Measurements from ENCODE around the gene FGF3. TPM values are rescaled to one million over a fixed set of nuclear protein-coding genes. Genes with fewer than 3 reads are reported as not detected.

Gene FGF3
- polyA plus RNA-seq, 1 donor from 2014 or later = 3.7 TPM

DNA sequence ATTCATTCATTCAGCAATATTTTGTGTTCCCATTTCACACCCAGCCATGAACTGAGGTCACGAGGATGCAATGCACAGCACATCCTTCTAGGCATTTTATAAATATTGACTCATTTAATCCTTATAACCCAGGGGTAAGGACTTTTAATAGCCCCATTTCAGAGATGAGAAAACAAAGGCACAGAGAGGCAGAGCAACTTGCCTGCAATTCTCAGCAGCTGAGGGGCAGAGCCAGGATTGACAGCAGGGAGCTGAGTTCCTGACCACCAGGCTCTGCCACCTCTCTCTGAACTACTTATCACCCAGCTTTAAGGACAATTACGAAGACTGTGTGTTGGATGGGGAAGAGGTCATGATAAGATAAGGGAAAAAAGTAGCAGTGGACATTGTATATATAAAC is 12.8 kb upstream of the FGF3 start:
- Histone ChIP-seq H4K20me1 (ENCODE audit: insufficient read depth) (no peaks in the 10 kb centered on the region), H3K9me3 (ENCODE audit: low read length) (no peaks in the 10 kb centered on the region), H3K4me3 (ENCODE audit: low read length) (no peak overlapping the region), H3K9me2 (ENCODE audit: insufficient read depth, low read length) (no peaks in the 10 kb centered on the region), H3K27me3 (ENCODE audit: insufficient read depth, low read depth, low read length) (no peaks in the 10 kb centered on the region), H2AFZ (ENCODE audit: low read depth, low read length) (no peak overlapping the region), H3K79me2 (replicated peaks; ENCODE audit: insufficient read depth, low read length) (no peaks in the 10 kb centered on the region), H3K9ac (ENCODE audit: low read length) (no peak overlapping the region), H3K4me2 (ENCODE audit: low read length) (no peak overlapping the region), H3F3A (ENCODE audit: insufficient read depth, low read length, poor library complexity, severe bottlenecking) (no peaks in the 10 kb centered on the region), H3K36me3 (ENCODE audit: insufficient read depth, low read length) (no peaks in the 10 kb centered on the region), H3K27ac (ENCODE audit: low read length) (no peak overlapping the region)
- TF ChIP-seq MXI1 (conservative IDR thresholded peaks at IDR 0.05; ENCODE audit: poor library complexity, severe bottlenecking) (no peak), TAF1 (IDR thresholded peaks at IDR 0.05; ENCODE audit: low read depth) (no peak)

DNA sequence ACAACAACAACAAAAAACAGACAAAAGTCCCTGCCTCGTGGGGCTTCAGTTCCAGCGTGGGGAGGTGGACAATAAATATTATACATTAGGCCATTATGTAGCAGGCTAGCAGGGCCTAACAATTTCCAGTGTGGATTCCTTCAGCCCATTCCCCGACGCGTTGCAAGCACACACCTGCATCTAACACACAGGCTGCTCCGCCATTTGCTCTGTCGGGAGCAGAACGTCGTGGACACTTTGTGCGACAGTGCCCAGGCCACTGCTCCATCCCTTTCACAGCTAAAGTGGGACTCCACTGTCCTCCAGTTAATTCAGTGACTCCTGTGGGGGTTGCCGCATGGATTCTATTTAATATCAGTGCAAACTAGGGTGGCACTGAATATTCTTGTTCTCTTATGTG is 10.9 kb upstream of the FGF3 start:
- H3K9me2 ChIP-seq (ENCODE audit: insufficient read depth, low read length) = no peaks in the 10 kb centered on the region
- no peak overlapping the region for H2AFZ ChIP-seq (ENCODE audit: low read depth, low read length)
- H3K36me3 ChIP-seq (ENCODE audit: insufficient read depth, low read length) = no peaks in the 10 kb centered on the region
- H3F3A ChIP-seq (ENCODE audit: insufficient read depth, low read length, poor library complexity, severe bottlenecking) = no peaks in the 10 kb centered on the region
- TF ChIP-seq EZH2 (IDR thresholded peaks at IDR 0.05; ENCODE audit: borderline replicate concordance, insufficient read depth, low read length, poor library complexity, severe bottlenecking) = no peak
- TF ChIP-seq RAD21 (conservative IDR thresholded peaks at IDR 0.05) = no peak
- TF ChIP-seq, protein P1, sequence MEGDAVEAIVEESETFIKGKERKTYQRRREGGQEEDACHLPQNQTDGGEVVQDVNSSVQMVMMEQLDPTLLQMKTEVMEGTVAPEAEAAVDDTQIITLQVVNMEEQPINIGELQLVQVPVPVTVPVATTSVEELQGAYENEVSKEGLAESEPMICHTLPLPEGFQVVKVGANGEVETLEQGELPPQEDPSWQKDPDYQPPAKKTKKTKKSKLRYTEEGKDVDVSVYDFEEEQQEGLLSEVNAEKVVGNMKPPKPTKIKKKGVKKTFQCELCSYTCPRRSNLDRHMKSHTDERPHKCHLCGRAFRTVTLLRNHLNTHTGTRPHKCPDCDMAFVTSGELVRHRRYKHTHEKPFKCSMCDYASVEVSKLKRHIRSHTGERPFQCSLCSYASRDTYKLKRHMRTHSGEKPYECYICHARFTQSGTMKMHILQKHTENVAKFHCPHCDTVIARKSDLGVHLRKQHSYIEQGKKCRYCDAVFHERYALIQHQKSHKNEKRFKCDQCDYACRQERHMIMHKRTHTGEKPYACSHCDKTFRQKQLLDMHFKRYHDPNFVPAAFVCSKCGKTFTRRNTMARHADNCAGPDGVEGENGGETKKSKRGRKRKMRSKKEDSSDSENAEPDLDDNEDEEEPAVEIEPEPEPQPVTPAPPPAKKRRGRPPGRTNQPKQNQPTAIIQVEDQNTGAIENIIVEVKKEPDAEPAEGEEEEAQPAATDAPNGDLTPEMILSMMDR (IDR thresholded peaks at IDR 0.05; ENCODE audit: poor library complexity, severe bottlenecking) = no peak
- TF ChIP-seq, protein P2, sequence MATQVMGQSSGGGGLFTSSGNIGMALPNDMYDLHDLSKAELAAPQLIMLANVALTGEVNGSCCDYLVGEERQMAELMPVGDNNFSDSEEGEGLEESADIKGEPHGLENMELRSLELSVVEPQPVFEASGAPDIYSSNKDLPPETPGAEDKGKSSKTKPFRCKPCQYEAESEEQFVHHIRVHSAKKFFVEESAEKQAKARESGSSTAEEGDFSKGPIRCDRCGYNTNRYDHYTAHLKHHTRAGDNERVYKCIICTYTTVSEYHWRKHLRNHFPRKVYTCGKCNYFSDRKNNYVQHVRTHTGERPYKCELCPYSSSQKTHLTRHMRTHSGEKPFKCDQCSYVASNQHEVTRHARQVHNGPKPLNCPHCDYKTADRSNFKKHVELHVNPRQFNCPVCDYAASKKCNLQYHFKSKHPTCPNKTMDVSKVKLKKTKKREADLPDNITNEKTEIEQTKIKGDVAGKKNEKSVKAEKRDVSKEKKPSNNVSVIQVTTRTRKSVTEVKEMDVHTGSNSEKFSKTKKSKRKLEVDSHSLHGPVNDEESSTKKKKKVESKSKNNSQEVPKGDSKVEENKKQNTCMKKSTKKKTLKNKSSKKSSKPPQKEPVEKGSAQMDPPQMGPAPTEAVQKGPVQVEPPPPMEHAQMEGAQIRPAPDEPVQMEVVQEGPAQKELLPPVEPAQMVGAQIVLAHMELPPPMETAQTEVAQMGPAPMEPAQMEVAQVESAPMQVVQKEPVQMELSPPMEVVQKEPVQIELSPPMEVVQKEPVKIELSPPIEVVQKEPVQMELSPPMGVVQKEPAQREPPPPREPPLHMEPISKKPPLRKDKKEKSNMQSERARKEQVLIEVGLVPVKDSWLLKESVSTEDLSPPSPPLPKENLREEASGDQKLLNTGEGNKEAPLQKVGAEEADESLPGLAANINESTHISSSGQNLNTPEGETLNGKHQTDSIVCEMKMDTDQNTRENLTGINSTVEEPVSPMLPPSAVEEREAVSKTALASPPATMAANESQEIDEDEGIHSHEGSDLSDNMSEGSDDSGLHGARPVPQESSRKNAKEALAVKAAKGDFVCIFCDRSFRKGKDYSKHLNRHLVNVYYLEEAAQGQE (IDR thresholded peaks at IDR 0.05; ENCODE audit: borderline replicate concordance) = no peak
- TF ChIP-seq SMC3 (conservative IDR thresholded peaks at IDR 0.05; ENCODE audit: poor library complexity) = no peak
- no peak for TF ChIP-seq MXI1 (conservative IDR thresholded peaks at IDR 0.05; ENCODE audit: poor library complexity, severe bottlenecking)
- TF ChIP-seq POLR2AphosphoS5 (IDR thresholded peaks at IDR 0.05) = no peak
- TF ChIP-seq EP300 (conservative IDR thresholded peaks at IDR 0.05; ENCODE audit: poor library complexity, severe bottlenecking) = no peak
- TF ChIP-seq TAF1 (IDR thresholded peaks at IDR 0.05; ENCODE audit: low read depth) = no peak
- no peak overlapping the region for H3K4me3 ChIP-seq (ENCODE audit: low read length)
- no peaks in the 10 kb centered on the region for H4K20me1 ChIP-seq (ENCODE audit: insufficient read depth)
- no peak overlapping the region for H3K9ac ChIP-seq (ENCODE audit: low read length)
- no peaks in the 10 kb centered on the region for H3K27me3 ChIP-seq (ENCODE audit: insufficient read depth, low read depth, low read length)
- no peaks in the 10 kb centered on the region for H3K9me3 ChIP-seq (ENCODE audit: low read length)
- H3K79me2 ChIP-seq (replicated peaks; ENCODE audit: insufficient read depth, low read length) = no peaks in the 10 kb centered on the region
- no peak overlapping the region for H3K27ac ChIP-seq (ENCODE audit: low read length)
- H3K4me2 ChIP-seq (ENCODE audit: low read length) = no peak overlapping the region

DNA sequence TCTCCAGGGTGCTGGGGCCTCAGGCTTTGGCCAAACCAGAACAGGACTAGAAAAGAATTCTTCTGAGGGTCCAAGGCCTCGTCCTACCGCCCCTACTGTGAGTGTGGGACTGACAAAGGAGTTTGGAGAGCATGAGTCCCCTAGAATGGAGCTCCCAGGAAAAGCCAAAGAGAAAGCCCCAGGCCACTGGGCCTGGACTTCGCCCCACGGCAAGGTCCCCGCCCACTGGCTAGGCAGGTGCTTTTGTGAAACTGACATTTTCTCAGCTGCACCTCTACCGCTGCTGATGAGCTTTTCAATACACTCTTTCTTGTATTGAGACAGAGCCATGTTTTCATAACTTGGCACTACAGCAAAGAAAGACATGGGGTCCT is 9.7 kb upstream of the FGF3 start:
- Histone ChIP-seq H3K4me2 (ENCODE audit: low read length) (no peak overlapping the region), H3K9ac (ENCODE audit: low read length) (no peak overlapping the region), H3F3A (ENCODE audit: insufficient read depth, low read length, poor library complexity, severe bottlenecking) (no peaks in the 10 kb centered on the region), H4K20me1 (ENCODE audit: insufficient read depth) (no peaks in the 10 kb centered on the region), H3K9me3 (ENCODE audit: low read length) (no peaks in the 10 kb centered on the region), H3K27ac (ENCODE audit: low read length) (no peak overlapping the region), H3K9me2 (ENCODE audit: insufficient read depth, low read length) (no peaks in the 10 kb centered on the region), H3K79me2 (replicated peaks; ENCODE audit: insufficient read depth, low read length) (no peaks in the 10 kb centered on the region), H3K27me3 (ENCODE audit: insufficient read depth, low read depth, low read length) (no peaks in the 10 kb centered on the region), H3K4me3 (ENCODE audit: low read length) (no peak overlapping the region), H2AFZ (ENCODE audit: low read depth, low read length) (no peak overlapping the region), H3K36me3 (ENCODE audit: insufficient read depth, low read length) (no peaks in the 10 kb centered on the region)
- no peak for TF ChIP-seq RAD21 (conservative IDR thresholded peaks at IDR 0.05)
- TF ChIP-seq MXI1 (conservative IDR thresholded peaks at IDR 0.05; ENCODE audit: poor library complexity, severe bottlenecking) = no peak
- TF ChIP-seq POLR2AphosphoS5 (IDR thresholded peaks at IDR 0.05) = no peak
- TF ChIP-seq, protein P2 (IDR thresholded peaks at IDR 0.05; ENCODE audit: borderline replicate concordance) = no peak
- TF ChIP-seq EP300 (conservative IDR thresholded peaks at IDR 0.05; ENCODE audit: poor library complexity, severe bottlenecking) = no peak
- TF ChIP-seq TAF1 (IDR thresholded peaks at IDR 0.05; ENCODE audit: low read depth) = no peak
- no peak for TF ChIP-seq EZH2 (IDR thresholded peaks at IDR 0.05; ENCODE audit: borderline replicate concordance, insufficient read depth, low read length, poor library complexity, severe bottlenecking)
- no peak for TF ChIP-seq SMC3 (conservative IDR thresholded peaks at IDR 0.05; ENCODE audit: poor library complexity)
- TF ChIP-seq, protein P1 (IDR thresholded peaks at IDR 0.05; ENCODE audit: poor library complexity, severe bottlenecking) = no peak

Measured in neural cell (in vitro differentiated cells).